Fibroblast of the aortic adventitia (primary cell): ENCODE results near the gene COL4A1. TPM values are rescaled to one million over a fixed set of nuclear protein-coding genes. Genes with fewer than 3 reads are reported as not detected.

ENCODE experiments used
- DNase-seq: peaks from one replicate; pipeline ENCODE4 v3.0.0-alpha.2; 2010; ENCODE audit warnings: low read depth
- H3K4me3 ChIP-seq: 2 replicates; pipeline ENCODE4 v1.5.1; 2011; ENCODE audit warnings: low read depth, mild to moderate bottlenecking, control low read depth, low read length, moderate library complexity
- total RNA-seq: library from RNA; depleted of rRNA; stranded (reverse); fragments of >200 nt; gene quantifications from 2 replicates; pipeline ENCODE4 v1.2.3, GENCODE V29; 2012; ENCODE audit warnings: low replicate concordance
- TF ChIP-seq, protein P1 (sequence below): IDR thresholded peaks from 2 replicates; pipeline ENCODE4 v1.5.1; 2011; ENCODE audit warnings: mild to moderate bottlenecking, low read length, control low read depth, inconsistent platforms; ENCODE audit not compliant: insufficient read depth

The COL4A1 gene
- total RNA-seq, 1 donor = 43.7 TPM

DNA sequence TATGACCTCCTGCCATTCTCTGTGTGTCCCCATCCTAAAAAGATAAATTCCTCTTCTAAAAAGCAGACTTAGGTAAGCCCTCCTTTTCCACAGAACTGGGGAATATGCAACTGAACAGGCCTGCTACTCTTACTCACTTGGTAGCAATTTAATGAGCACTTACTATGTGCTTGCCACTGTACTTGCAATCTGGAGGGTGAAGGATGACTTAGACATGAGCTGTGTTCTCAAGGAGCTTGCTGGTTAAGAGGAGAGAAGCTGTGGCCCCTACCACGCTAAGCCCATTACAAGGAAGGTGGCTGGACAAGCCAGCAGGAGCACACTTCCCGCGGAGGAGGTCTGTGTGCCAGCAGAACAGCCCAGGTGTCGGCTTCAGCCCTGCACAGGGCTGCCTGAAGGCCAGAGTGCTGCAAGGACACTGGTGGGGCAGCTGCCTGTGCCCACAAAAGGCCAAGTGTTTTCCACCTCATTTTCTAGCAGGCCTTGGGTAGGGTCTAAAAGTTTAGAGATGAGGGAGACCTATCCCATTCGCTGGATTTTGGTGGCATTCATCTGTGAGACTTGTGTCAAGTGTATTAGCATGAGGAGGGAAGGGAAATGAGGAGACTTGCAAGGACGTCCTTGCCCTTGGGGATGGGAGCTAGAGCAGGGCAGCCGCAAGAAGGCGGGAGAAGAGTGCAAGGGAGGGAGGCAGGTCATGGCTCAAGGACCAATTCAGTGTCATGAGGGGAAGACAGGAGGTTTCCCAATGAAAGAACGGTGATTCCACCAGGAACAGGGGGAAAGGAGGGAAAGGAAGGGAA lies 52.0 kb downstream of the COL4A1 start:
- TF ChIP-seq, protein P1, sequence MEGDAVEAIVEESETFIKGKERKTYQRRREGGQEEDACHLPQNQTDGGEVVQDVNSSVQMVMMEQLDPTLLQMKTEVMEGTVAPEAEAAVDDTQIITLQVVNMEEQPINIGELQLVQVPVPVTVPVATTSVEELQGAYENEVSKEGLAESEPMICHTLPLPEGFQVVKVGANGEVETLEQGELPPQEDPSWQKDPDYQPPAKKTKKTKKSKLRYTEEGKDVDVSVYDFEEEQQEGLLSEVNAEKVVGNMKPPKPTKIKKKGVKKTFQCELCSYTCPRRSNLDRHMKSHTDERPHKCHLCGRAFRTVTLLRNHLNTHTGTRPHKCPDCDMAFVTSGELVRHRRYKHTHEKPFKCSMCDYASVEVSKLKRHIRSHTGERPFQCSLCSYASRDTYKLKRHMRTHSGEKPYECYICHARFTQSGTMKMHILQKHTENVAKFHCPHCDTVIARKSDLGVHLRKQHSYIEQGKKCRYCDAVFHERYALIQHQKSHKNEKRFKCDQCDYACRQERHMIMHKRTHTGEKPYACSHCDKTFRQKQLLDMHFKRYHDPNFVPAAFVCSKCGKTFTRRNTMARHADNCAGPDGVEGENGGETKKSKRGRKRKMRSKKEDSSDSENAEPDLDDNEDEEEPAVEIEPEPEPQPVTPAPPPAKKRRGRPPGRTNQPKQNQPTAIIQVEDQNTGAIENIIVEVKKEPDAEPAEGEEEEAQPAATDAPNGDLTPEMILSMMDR = no peak
- no peak for DNase-seq
- H3K4me3 ChIP-seq = no peak overlapping the region

DNA sequence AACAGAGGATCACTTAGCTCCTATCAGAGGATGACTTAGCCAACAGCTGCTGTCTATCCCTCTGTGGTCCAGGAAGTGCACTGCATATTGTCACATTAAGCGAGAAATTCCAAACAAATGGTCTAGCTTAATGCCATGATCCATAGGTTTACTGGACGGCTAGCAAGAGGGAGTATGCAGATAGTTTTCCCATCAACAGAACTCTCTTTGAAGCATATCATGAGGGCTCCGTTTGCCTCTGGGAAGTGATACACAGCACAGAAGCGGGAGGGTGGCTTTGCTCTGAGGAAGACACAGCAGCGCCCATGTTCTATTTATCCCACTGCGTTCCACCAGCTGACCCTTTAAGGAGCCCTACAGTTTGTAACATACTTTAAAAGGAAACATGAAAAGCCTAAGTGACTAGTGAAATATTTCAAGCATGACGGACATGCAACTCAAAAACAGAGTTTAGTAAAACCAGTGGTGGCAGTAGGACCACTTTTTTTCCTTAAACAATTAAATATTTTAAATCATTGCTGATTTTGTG lies 52.7 kb downstream of the COL4A1 start:
- H3K4me3 ChIP-seq = no peak overlapping the region
- DNase-seq = no peak
- TF ChIP-seq, protein P1 = no peak

DNA sequence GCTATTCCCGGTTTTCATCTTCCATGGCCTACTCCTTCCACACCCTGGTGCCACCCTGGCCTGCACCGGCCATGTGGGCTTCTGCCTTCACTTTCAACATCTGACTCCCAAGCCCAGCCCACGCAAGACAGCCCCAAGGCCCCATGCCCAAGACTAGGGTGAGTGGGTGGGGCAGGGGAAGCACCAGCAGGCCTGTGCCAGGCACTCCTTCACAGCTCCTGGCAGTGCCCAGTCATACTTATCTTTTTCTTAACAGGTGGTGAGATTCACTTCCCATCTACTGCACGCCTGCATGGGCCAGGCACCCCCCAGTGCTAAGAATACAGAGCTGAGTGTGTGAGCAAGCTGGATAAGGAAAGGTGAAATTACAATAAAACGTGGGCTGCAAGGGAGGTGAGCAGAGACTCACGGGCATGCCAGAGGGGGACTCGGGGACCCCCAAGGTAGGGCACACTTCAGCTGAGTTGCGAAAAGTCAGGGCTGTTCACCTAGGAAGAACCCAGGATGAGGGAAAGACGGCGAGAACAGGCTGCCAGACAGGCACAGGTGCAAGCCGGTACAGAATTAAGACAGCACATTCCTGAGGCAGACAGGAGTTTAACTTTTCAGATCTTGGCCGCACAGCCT lies 55.7 kb downstream of the COL4A1 start:
- TF ChIP-seq, protein P1 = no peak
- no peak for DNase-seq
- H3K4me3 ChIP-seq = no peak overlapping the region

DNA sequence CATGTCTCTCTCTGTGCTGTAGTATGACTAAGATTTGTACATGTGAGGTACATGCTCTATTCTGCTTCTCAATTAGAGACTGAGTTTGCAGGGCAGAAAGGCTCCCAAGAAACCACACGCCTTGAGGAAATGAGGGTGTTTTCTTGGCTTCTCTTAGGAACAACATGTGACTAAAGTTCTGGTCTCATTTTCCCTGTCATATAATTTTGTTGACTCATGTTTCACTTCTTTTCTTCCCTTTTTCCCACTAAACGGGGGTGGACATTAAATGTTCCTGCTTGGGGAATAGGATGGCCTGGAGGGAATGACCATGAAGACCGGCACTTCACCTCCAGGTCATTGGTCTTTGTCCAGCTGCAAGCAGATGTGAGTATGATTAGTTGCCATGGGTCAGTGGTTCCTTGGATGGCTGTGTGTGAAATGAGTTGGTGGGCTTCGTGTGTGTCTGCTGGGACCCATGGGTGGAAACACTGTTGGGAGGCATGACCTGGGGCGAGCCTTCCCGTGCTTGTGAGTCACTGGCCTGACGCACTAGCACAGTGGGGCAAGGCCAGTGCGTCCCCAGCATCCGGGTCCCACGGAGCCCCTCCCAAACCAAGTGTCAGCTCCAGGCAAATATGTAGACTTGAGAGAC lies 56.6 kb downstream of the COL4A1 start:
- peak; percentile 73 for DNase-seq
- H3K4me3 ChIP-seq = no peak overlapping the region
- TF ChIP-seq, protein P1 = no peak

DNA sequence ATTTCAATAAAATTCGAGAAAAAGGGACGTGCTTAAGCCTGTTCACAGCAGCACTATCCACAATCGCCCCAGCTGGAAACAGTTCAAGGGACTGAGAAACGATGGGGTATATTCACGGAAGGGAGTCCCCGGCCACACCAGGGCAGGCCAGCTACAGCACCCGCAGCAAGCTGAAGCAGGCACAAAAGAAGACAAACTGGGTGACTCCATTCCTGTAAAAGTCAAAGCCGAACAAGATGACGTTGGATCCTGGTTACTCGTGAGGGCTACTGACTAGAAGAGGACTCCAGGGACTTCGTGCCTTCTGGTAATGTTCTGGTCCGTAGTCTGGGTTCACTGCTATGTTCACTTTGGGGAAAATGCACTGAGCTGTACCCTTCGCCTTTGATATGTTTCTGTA lies 57.6 kb downstream of the COL4A1 start:
- DNase-seq = no peak
- TF ChIP-seq, protein P1 = no peak
- no peak overlapping the region for H3K4me3 ChIP-seq

DNA sequence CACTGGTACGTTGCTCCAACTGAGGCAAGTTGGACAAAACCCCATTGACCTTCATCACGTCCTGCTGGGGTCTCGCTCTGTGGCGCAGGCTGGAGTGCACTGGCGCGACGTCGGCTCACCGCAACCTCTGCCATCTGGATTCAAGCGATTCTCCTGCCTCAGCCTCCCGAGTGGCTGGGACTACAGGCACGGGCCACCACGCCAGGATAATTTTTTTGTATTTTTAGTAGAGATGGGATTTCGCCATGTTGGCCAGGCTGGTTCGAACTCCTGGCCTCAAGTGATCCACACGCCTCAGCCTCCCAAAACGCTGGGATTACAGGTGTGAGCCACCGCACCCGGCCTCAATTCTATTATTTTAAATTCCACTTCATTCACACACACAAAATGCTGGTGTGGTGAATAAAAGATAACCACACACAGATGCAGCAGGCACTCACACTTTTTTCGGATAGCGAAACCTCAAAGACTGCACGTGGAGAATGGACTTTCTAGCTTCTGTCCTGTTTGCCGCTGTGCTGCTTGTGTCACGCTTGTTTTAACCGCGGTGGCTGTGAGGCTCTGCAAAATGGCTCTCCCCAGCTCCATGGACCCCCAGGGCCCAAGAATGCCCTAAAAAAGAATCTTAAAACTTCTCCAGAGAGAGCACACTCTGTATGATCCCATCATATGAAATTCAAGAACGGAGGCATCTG lies 58.4 kb downstream of the COL4A1 start:
- TF ChIP-seq, protein P1 = no peak
- H3K4me3 ChIP-seq = no peak overlapping the region
- DNase-seq = no peak
